HepG2 (cell line): ENCODE results near the gene IHH. TPM values are rescaled to one million over a fixed set of nuclear protein-coding genes. Genes with fewer than 3 reads are reported as not detected.

Experiments used
- ARNTL ChIP-seq: sonication (generic); formaldehyde crosslinking; IDR thresholded peaks from 2 replicates; pipeline ENCODE4 v1.4.0; 2020; ENCODE audit warnings: mild to moderate bottlenecking, missing genetic modification reagents
- ATRX ChIP-seq: sonication (generic); formaldehyde crosslinking; IDR thresholded peaks from 2 replicates; pipeline ENCODE4 v1.4.0; 2020; ENCODE audit warnings: missing genetic modification reagents, borderline replicate concordance
- DNMT3B ChIP-seq: conservative IDR thresholded peaks from 2 replicates; pipeline ENCODE4 v1.6.1; 2016; ENCODE audit warnings: missing biosample characterization, control low read depth
- EEA1 ChIP-seq: sonication (generic); formaldehyde crosslinking; IDR thresholded peaks from 2 replicates; pipeline ENCODE4 v1.5.1; 2020; ENCODE audit warnings: mild to moderate bottlenecking, missing genetic modification reagents, borderline replicate concordance
- HOXA3 ChIP-seq: sonication (generic); formaldehyde crosslinking; IDR thresholded peaks from 2 replicates; pipeline ENCODE4 v1.5.0; 2020; ENCODE audit warnings: missing genetic modification reagents
- KDM5A ChIP-seq: fragments of 200-600 bp; sonication (generic); IDR thresholded peaks from 2 replicates; pipeline ENCODE4 v1.7.0; 2018; ENCODE audit warnings: antibody characterized with exemption, mild to moderate bottlenecking, low read length, borderline replicate concordance
- KLF11 ChIP-seq: IDR thresholded peaks from 2 replicates; pipeline ENCODE4 v1.6.1; 2016; ENCODE audit warnings: missing compliant biosample characterization
- MBNL3 ChIP-seq: fragments of 250-450 bp; sonication (Bioruptor Pico); conservative IDR thresholded peaks from 2 replicates; pipeline ENCODE4 v1.8.0; 2022; ENCODE audit warnings: mild to moderate bottlenecking, inconsistent platforms
- NFE2L1 ChIP-seq: sonication (generic); formaldehyde crosslinking; IDR thresholded peaks from 2 replicates; pipeline ENCODE4 v1.4.0; 2020; ENCODE audit warnings: missing genetic modification reagents, mild to moderate bottlenecking, borderline replicate concordance
- NFYC ChIP-seq: IDR thresholded peaks from 2 replicates; pipeline ENCODE4 v1.6.1; 2016; ENCODE audit warnings: missing genetic modification reagents, missing compliant biosample characterization
- PHF21A ChIP-seq: sonication (generic); formaldehyde crosslinking; IDR thresholded peaks from 2 replicates; pipeline ENCODE4 v1.5.0; 2020; ENCODE audit warnings: mild to moderate bottlenecking, missing genetic modification reagents
- POLR2AphosphoS2 ChIP-seq: IDR thresholded peaks from 2 replicates; pipeline ENCODE4 v1.6.1; 2011; ENCODE audit warnings: low read depth, low read length, improper control_type of control experiment
- SAFB2 ChIP-seq: sonication (generic); formaldehyde crosslinking; IDR thresholded peaks from 2 replicates; pipeline ENCODE4 v1.5.1; 2020; ENCODE audit warnings: missing genetic modification reagents, low read depth, mild to moderate bottlenecking, borderline replicate concordance
- SNAI1 ChIP-seq: sonication (generic); formaldehyde crosslinking; IDR thresholded peaks from 2 replicates; pipeline ENCODE4 v1.5.0; 2020; ENCODE audit warnings: mild to moderate bottlenecking, missing genetic modification reagents, borderline replicate concordance
- SPEN ChIP-seq: sonication (generic); formaldehyde crosslinking; IDR thresholded peaks from 2 replicates; pipeline ENCODE4 v1.5.1; 2020; ENCODE audit warnings: low read depth, mild to moderate bottlenecking, missing genetic modification reagents
- ZBTB38 ChIP-seq: sonication (generic); formaldehyde crosslinking; IDR thresholded peaks from 2 replicates; pipeline ENCODE4 v1.5.1; 2020; ENCODE audit warnings: mild to moderate bottlenecking, missing genetic modification reagents
- ZBTB8A ChIP-seq: sonication (generic); formaldehyde crosslinking; IDR thresholded peaks from 2 replicates; pipeline ENCODE4 v1.4.0; 2020; ENCODE audit warnings: mild to moderate bottlenecking, low read depth, missing genetic modification reagents, borderline replicate concordance
- ZKSCAN1 ChIP-seq: fragments of 150-350 bp; IDR thresholded peaks from 2 replicates; pipeline ENCODE4 v1.6.1; 2014; ENCODE audit warnings: low read length
- ZNF530 ChIP-seq: sonication (generic); formaldehyde crosslinking; IDR thresholded peaks from 2 replicates; pipeline ENCODE4 v1.5.0; 2020; ENCODE audit warnings: low read depth, mild to moderate bottlenecking, missing genetic modification reagents
- ZNF780A ChIP-seq: sonication (generic); formaldehyde crosslinking; IDR thresholded peaks from 2 replicates; pipeline ENCODE4 v1.8.0; 2022; ENCODE audit warnings: mild to moderate bottlenecking, missing genetic modification reagents, moderate library complexity
- polyA plus RNA-seq, 8 experiments: library from polyadenylated mRNA; depleted of rRNA in 3 of 8; stranded (reverse) in 7 of 8; unstranded in 1 of 8; fragments of >200 nt; fragmentation: Illumina TruSeq in 4 of 8; extraction: Trizol in 4 of 8; gene quantifications; 2 replicates each; pipeline versions ENCODE4 v1.2.1 to v1.2.3, GENCODE V29; 2011 to 2016; ENCODE audit warnings: low read depth in 4 of 8, missing spikeins in 1 of 8, mixed read lengths in 1 of 8; ENCODE audit not compliant: insufficient read depth in 1 of 8
- total RNA-seq, 5 experiments: library from RNA; depleted of rRNA; stranded (reverse); fragments of >200 nt; fragmentation: Illumina TruSeq; extraction: Trizol; gene quantifications; 2 replicates each; pipeline ENCODE4 v1.2.3, GENCODE V29; 2016; ENCODE audit warnings: low read depth in 1 of 5
- TF ChIP-seq, protein P1 (sequence below): IDR thresholded peaks from 2 replicates; pipeline ENCODE4 v1.6.1; 2016; ENCODE audit warnings: low read depth, control low read depth
- TF ChIP-seq, protein P2 (sequence below): sonication (generic); formaldehyde crosslinking; IDR thresholded peaks from 2 replicates; pipeline ENCODE4 v1.5.0; 2020; ENCODE audit warnings: missing genetic modification reagents, mild to moderate bottlenecking, borderline replicate concordance
- TF ChIP-seq, protein P3 (sequence below): sonication (generic); formaldehyde crosslinking; IDR thresholded peaks from 2 replicates; pipeline ENCODE4 v1.8.0; 2022; ENCODE audit warnings: mild to moderate bottlenecking, missing genetic modification reagents
- TF ChIP-seq, protein P4 (sequence below): sonication (generic); formaldehyde crosslinking; IDR thresholded peaks from 2 replicates; pipeline ENCODE4 v1.4.0; 2020; ENCODE audit warnings: missing genetic modification reagents
- TF ChIP-seq, protein P5 (sequence below): sonication (generic); formaldehyde crosslinking; IDR thresholded peaks from 2 replicates; pipeline ENCODE4 v1.5.0; 2020; ENCODE audit warnings: mild to moderate bottlenecking, missing genetic modification reagents

The IHH gene
- total and polyA plus RNA-seq, 2 of the 13 experiments (the other 11 are each of a cell fraction or from before 2014, with no cell fraction given), result 0.42 TPM; not detected in 1

DNA sequence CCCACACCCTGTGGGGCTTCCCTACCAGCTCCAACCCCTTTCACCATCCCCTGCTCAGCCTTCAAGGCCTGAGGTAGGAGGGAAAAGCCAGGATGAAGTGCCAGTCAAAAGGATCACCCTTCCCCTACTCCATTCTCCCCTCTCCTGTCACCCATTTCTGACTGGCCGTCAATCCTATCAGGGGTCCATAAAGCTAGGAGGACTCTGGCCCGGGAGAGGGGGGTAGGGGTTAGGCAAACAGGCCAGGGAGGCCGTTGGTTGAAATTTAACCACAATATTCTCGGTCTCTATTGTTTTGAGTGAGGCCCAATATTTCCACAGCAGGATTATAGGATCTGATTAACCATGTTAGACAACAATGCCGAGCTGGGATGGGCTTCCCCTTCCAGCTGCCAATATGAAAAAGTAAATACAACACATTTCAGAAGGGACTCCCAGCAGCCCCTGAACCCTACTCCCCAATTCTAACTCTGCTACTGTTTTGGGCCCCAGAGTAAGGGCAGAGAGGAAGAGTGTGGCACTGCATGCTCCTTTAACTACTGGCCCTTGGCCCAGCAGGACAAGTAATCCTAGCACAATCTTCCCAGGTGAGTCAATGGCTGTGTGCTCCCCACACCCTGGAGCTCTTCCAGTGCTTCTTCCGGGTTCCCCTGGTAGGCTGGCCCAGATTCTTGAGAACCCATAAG is 10.6 kb upstream of the IHH start (continued):
- TF ChIP-seq, protein P1, sequence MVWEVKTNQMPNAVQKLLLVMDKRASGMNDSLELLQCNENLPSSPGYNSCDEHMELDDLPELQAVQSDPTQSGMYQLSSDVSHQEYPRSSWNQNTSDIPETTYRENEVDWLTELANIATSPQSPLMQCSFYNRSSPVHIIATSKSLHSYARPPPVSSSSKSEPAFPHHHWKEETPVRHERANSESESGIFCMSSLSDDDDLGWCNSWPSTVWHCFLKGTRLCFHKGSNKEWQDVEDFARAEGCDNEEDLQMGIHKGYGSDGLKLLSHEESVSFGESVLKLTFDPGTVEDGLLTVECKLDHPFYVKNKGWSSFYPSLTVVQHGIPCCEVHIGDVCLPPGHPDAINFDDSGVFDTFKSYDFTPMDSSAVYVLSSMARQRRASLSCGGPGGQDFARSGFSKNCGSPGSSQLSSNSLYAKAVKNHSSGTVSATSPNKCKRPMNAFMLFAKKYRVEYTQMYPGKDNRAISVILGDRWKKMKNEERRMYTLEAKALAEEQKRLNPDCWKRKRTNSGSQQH (CRISPR knock-in tag), result peak; percentile 3; the same call in 1 of the 2 replicates
- TF ChIP-seq ZNF780A (CRISPR knock-in tag) (0 out of 2 replicates have a peak, but pooled peaks have one; percentile 36), NFYC (no peak), ATRX (no peak), NFE2L1 (no peak), ZBTB38 (CRISPR knock-in tag) (no peak), POLR2AphosphoS2 (no peak), SAFB2 (no peak), PHF21A (peak; percentile 95), ZNF530 (no peak), SPEN (CRISPR knock-in tag) (no peak), ARNTL (CRISPR knock-in tag) (peak; percentile 46; the same call in 1 of the 2 replicates), SNAI1 (no peak), KLF11 (CRISPR knock-in tag) (0 out of 2 replicates have a peak, but pooled peaks have one; percentile 66), ZKSCAN1 (no peak), KDM5A (no peak), EEA1 (no peak), DNMT3B (no peak), HOXA3 (CRISPR knock-in tag) (peak; percentile 79), ZBTB8A (CRISPR knock-in tag) (no peak), MBNL3 (CRISPR knock-in tag) (no peak)
- TF ChIP-seq, protein P2, sequence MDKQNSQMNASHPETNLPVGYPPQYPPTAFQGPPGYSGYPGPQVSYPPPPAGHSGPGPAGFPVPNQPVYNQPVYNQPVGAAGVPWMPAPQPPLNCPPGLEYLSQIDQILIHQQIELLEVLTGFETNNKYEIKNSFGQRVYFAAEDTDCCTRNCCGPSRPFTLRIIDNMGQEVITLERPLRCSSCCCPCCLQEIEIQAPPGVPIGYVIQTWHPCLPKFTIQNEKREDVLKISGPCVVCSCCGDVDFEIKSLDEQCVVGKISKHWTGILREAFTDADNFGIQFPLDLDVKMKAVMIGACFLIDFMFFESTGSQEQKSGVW, result no peak
- TF ChIP-seq, protein P3, sequence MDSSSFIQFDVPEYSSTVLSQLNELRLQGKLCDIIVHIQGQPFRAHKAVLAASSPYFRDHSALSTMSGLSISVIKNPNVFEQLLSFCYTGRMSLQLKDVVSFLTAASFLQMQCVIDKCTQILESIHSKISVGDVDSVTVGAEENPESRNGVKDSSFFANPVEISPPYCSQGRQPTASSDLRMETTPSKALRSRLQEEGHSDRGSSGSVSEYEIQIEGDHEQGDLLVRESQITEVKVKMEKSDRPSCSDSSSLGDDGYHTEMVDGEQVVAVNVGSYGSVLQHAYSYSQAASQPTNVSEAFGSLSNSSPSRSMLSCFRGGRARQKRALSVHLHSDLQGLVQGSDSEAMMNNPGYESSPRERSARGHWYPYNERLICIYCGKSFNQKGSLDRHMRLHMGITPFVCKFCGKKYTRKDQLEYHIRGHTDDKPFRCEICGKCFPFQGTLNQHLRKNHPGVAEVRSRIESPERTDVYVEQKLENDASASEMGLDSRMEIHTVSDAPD, result peak; percentile 88
- TF ChIP-seq, protein P4, sequence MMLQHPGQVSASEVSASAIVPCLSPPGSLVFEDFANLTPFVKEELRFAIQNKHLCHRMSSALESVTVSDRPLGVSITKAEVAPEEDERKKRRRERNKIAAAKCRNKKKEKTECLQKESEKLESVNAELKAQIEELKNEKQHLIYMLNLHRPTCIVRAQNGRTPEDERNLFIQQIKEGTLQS (CRISPR knock-in tag), result no peak
- TF ChIP-seq, protein P5, sequence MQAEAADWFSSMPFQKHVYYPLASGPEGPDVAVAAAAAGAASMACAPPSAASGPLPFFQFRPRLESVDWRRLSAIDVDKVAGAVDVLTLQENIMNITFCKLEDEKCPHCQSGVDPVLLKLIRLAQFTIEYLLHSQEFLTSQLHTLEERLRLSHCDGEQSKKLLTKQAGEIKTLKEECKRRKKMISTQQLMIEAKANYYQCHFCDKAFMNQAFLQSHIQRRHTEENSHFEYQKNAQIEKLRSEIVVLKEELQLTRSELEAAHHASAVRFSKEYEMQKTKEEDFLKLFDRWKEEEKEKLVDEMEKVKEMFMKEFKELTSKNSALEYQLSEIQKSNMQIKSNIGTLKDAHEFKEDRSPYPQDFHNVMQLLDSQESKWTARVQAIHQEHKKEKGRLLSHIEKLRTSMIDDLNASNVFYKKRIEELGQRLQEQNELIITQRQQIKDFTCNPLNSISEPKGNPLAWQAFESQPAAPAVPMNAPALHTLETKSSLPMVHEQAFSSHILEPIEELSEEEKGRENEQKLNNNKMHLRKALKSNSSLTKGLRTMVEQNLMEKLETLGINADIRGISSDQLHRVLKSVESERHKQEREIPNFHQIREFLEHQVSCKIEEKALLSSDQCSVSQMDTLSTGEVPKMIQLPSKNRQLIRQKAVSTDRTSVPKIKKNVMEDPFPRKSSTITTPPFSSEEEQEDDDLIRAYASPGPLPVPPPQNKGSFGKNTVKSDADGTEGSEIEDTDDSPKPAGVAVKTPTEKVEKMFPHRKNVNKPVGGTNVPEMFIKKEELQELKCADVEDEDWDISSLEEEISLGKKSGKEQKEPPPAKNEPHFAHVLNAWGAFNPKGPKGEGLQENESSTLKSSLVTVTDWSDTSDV (CRISPR knock-in tag), result no peak
